GM18870 (cell line): ENCODE data around the gene PLXNA4.

Experiments
- ATAC-seq: cut with Tn5 transposase; IDR thresholded peaks from one replicate; pipeline ENCODE4 v1.9.1; 2021; ENCODE audit warnings: moderate library complexity; ENCODE audit not compliant: unreplicated experiment

PLXNA4 gene

DNA sequence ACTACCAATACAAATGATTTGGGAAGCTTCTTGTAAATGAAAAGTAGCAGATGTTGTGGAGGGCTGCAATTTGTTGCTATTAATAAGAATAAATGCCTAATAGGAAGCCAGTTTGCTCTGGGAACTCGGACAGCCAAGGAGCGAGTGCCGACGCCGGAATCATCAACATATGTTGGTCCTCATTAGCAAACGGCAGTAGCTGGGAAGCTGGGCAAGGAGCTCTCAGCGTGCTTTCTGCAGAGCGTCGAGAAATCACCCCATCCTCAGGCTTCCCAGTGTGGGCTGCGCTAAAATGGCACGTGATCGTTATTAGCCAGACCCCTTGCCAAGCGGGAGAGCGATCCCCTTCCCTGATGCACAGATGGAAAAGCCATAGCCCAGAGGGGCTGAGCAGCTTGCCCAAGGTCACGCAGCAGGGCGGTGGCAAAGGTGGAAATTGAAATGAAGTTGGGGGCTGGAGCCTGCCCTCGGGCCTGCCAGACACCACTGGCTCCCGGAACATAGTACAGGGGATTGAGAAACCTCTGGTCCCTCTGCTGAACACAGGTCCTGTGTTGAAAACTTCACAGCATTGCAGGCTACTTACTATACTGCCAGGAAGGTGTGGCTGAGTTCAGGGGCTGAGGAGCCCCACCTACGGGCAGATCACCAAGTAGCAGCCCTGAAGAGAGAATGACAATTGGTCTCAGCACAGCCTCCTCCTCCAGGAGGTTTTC is 326.9 kb downstream of the PLXNA4 start:
- no peak for ATAC-seq

DNA sequence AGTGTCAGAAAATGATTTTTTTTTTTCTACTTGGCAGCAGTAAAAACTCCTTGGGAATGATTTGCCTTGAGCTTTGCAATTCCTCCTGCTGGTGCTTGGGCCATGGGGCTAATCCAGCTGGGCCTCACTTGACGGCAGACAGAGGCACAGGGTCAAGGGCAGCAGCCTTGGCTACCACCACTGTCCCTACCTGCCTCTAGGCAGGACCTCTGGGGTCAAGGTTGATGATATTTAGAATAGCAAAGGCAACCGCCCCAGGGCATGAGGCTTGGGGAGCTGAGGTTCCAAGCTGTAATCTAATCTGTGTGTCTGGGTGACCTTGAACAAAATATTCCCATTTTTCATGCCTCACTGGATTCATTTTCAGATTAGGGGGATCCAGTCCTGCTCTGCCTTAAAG is 327.4 kb downstream of the PLXNA4 start:
- no peak for ATAC-seq

DNA sequence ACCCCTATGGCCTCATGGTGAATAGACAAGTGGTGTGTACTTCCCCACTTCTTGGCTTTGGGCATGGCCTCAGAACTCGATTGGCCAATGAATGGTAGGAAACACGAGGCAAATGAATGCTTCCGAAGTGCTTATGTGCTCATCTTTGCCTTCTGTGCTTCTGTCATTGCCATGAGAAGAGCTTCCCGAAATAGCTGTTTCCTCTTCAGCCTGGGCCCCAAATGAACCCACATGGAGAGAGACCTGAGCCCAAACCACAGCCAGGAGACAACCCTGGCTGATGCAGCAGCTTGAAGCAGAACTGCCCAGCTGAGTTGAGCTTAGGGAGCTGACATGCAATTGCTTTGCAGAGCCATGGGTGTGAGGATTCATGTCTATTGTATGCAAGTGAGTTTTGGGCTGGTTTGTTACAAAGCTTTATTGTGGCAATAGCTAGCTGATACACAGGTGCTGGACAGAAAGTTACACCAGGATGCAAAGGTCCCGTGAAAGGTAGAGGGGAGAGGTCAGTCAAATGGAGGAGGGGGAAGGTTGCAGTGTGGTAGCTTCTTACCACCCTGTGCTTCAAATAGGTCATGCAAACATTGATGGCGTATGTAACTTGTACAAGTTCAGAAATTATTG is 328.2 kb downstream of the PLXNA4 start:
- ATAC-seq = no peak

DNA sequence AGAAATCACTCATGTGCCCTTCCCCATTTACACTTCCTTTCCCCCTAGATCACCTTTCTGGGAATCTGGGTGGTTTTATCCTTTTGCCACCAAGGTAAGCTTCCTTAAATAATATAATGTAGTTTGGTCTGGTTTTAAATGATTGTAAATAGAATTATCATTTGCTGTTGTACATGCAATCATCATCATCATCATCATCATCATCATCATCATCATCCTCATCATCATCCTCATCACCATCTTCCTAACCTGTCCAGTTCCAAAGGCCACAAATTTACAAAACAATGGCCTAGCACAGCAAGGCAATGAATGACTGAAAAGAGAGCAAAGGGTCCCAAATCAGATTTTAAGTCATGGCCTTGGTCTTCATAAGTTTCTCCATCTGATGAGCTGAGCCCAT is 329.7 kb downstream of the PLXNA4 start:
- ATAC-seq = no peak

DNA sequence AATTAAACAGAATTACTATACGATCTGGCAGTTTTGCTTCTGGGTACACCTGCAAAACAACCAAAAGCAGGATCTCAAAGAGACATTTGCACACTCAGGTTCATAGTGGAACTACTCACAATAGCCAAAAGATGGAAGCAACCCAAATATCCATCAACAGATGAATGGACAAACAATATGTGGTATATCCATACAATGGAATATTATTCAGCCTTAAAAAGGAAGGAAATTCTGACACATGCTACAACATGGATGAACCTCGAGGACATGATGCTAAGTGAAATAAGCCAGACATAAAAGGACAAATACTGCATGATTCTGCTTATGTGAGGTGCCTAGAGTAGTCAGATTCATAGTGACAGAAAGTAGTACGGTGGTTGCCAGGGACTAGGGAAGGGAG is 330.7 kb downstream of the PLXNA4 start:
- ATAC-seq = no peak

DNA sequence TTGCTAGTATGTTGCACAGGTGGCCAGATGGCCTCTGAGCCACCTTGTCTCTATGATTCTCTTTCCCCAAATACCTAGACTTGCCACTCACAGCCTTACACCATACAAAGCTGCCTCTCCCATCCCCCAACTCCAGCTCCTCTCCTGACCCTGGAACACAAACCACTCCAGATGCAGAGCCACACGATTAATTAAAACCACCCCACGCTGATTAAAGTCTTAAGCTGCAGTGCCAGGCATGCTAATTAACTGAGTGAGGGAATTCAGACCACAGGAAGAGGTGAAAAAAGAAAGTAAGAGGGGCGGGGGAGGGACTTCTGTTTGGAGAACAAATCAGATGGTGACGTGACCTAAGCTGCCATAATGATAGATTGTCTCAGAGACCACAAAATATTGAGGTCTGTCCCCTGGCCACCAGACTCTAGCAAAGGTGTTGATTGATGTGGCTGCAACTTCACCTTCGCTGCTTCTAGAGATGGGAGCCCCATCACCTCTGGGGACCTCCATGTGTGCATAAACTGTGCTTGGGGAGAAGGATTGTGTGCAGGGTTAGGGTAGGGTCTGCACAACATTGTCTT is 331.3 kb downstream of the PLXNA4 start:
- ATAC-seq = no peak

DNA sequence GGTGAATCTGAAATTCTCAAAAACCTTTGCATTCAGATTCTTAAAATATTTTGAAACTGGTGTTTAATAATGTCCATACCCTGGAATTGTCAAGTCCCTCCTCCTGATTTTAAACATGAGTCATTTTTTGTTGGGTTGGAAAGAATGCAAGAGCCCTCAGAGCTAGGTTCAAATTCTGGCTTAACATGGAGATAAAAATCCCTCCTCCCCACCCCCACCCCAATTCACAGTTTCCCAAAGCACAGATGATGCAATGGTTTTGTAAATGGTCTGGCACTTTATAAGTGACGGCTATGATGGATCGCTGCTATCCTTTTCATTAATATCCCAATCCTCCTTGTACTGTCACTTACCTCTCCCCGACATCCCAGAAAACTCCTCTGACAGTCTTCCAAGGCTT is 332.8 kb downstream of the PLXNA4 start:
- no peak for ATAC-seq

DNA sequence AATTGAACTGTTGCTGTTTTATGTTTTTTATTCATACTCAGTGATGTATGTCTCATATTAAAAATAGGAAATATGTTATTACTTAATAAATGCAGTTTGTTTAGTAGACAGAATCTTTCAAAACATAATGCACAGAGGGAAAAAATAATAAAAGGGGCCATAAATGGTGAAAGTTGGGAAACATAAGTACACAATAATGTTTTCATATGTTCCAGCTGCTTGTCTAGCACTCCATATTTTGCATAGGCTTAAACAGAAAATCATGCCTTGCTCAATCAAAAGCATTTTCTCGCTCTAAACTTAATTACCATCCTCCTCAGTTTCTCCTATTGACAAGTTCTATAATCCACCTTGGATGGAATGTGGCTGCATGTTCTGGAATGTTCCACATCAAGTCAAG is 333.2 kb downstream of the PLXNA4 start:
- no peak for ATAC-seq

DNA sequence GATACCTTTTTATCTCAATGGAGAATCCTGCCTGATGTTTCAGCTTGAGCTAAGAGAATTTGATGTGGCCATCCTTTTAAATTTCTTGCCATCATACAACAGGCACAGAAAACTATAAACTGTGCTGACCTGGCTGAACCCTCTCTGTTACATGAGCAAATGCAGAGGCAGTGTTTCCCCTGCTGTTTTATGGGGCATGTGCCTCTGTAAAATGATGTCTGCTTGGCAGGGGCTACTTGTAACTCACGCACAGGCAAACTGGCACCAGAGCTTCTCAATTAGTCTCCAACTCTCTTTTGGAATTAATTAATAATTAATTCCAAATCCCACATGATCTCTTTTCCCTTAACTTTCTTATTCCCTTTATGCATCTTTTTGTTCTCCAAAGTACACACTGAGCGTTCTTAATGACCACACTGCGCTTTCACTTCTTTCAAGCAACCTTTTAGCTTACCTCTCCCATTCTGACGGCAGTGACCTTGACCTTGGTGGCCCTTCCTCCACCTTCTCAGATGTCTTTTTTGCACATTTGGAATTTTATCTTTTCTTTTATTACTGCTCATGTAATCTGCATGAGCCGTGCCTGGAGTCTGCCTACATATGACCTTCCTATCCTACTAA is 334.0 kb downstream of the PLXNA4 start:
- no peak for ATAC-seq

DNA sequence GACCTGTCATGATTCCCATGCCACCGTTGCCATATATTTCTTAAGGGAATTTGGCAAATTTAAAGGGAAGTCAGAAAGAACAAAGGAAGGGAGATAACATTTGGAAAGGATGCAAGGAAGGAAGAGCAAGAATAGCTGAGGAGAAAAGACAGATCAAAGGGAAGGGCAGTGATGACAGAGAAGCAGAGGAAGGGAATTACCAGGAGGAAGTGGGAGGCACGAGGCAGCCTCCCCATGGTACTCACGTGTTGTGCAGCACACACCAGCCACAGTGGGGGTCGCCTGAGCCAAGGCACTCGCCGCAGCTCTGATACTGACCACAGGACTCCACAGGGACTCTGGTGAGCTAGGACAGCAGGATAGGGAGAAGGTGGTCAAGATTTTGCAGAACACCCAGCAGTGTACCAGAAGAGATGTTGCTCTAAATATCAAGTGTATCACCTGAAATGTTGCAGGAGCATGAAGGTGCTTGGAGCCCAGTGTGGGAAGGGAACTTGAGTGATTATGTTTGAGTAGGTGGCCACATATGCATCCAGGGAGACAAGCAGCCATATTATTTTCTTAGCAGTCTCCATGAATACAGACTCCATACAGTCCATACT is 335.3 kb downstream of the PLXNA4 start:
- ATAC-seq = no peak

DNA sequence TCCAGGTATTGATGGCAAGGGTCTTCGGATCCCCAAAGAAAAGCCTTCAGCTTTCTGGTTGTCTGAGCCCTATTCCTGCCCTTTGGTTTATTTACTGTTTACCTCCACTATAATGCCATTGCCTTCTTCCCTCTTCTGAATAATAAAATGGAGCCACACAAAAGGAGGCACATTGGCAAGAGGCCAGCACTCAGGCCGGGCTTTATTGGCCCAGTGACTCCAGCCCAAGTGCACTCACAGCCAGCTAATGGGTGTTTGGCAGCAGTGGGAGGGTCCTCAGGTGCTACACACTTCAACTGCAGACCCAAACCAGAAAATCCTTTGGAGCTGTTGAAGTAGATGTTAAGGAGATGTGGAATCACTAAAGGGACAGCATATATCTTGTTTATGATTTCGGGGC is 336.0 kb downstream of the PLXNA4 start:
- ATAC-seq = no peak

DNA sequence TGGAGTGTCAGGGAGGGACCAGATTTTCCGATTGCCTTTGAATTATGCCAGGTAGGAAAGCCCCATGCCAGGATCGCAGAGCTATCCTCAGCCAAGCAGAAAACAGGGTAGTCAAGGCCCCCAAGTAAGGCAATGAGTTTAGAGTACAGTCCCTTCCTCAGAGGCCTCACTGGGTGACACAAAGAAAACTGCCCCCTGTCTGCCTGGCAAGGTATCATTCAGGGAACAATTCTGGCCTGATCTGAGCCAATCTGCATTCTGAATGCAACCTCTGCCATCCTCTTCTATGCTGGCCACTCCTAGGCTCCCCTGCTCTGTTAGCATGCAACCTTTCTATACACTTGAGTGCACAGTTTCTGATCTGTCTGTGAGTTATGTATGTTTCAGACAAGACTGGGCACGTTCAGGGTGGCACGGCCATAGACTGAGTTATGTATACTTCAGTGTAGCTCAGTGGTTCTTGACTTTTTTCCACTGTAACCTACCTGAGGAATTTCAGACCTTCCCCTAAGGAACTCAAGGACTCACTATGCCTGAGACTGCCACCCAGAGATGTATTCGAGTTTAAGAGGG is 336.8 kb downstream of the PLXNA4 start:
- ATAC-seq = no peak

DNA sequence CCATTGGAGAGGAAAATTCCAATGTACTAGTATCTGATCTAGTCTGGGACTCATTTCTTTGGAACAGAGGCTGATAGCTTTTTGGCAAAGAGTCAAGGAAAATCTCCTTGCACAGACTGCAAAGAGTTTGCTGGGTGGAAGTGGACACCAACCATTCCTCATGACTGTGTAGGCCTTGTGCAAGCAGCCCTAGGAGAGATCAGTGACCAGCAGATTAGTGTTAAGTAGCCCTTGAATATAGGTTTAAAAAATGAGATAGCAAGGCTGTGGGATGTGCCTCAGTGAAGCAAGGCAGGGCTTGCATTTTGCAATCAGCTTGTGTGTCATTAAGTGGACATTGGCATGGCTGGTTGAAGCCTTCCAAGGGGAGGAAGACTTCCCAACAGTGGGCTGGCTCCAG is 341.6 kb downstream of the PLXNA4 start:
- no peak for ATAC-seq

DNA sequence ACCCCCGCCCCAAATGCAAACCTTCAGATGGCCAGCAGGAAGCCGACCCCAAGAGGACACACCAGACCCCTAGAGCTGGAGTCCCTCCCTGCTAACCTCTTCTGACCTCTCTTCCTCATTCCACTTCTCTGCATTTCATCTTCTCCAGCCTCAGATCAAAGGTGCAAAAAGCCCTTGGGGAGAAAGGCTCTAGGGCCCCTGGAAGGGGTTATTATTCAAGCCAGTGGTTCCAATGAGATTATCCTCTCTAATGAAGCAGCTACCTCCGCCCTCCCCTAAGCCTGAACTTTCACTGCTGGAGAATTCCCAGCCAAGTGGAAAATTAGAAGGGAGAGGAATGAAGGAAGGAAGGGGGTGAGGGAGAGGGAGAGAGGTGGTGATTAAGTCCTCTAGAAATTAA is 343.9 kb downstream of the PLXNA4 start:
- no peak for ATAC-seq

DNA sequence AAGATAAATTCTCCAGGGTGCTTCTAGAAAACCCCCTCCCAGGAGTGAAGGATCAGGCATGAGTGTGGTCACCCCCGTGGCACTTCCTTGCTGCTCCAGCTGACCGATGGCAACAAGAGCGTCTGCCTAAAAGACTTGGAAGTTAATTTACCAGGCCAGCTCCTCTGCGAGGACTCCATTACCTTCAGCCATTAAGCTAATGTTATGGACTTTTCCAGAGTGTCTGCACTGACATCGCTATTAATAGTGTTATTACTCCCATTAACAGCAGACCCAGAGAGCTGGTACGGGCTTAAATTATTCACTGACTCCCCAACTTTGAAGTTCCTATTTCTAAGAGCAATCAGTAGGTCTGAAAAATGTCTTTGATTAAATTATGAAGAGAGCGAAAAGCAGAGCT is 345.8 kb downstream of the PLXNA4 start:
- no peak for ATAC-seq

DNA sequence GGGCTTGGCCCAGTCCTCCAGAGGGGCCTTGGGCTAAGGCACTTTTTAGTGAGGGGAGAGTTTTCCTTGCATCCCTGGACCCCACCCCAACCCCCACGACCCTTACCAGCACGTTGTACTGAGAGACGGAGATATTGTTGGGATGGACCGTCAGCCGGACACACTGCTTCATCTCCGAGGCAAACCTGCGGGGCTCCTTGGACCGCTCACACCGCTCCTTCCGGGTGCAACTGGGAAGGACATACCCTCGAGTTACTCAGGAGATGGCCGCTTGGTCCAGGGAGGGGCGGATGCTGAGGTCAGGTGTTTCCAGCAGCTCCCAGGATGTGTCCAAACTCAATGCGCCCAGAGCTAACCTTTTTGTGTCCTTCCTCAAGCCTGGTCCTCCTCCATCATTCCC is 348.0 kb downstream of the PLXNA4 start:
- no peak for ATAC-seq

DNA sequence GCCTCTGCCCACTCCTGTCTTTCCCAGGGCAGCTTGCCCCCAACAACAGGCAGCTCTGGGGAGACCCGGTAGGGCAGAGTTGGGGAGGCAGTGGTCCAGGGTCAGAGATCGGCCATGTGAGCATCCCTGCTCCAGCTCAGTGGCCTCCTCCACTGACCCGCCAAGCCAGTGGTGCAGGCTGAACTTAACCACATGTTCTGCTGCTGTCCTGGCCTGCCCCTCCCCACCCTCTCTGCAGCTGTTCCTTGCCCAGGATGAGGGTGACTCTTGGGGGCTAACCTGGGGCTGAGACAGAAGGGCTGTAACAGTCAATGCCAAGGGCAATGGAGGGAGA is 349.3 kb downstream of the PLXNA4 start:
- no peak for ATAC-seq

DNA sequence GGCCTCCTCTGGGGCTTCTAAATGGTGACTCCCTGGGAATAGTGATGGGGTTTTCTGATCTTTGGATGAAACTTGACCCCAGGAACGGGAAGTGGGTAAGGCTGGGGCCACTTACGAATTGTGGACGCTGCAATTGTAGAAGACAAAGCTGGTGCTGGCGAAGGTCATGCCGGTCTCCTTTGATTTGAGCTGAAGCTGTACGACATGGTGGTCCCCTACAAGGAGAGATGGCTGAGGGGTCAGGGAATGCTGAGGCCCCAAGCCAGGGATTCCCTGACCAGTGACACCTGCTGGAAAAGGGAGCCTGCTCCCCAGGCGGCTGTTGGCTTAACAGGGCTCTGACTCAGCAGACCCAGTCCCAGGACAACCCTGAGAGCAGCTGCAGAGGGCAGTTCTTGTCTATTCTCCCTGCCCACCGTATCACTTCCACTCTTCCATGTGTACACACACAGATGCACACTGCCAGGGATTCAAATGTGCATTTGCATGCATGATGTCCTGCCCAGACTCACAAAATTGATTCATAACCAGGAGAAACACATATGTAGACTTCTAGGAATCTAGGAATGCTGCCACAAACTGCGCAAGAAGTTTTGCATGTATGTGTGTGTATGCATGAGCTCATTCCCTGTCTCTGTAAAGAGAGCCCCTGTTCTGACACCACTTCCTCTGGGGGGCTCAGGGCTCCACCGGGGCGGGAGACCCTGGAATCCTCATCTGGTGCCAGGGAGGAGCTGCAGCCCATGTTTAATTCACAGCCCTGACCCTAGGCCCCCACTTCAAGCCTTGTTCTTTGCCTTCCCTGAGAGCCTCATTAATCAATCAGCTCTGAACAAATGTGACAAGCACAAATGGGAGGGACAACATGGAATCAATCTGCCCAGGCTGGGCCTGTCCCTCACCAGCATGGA is 350.0 kb downstream of the PLXNA4 start:
- ATAC-seq = no peak

DNA sequence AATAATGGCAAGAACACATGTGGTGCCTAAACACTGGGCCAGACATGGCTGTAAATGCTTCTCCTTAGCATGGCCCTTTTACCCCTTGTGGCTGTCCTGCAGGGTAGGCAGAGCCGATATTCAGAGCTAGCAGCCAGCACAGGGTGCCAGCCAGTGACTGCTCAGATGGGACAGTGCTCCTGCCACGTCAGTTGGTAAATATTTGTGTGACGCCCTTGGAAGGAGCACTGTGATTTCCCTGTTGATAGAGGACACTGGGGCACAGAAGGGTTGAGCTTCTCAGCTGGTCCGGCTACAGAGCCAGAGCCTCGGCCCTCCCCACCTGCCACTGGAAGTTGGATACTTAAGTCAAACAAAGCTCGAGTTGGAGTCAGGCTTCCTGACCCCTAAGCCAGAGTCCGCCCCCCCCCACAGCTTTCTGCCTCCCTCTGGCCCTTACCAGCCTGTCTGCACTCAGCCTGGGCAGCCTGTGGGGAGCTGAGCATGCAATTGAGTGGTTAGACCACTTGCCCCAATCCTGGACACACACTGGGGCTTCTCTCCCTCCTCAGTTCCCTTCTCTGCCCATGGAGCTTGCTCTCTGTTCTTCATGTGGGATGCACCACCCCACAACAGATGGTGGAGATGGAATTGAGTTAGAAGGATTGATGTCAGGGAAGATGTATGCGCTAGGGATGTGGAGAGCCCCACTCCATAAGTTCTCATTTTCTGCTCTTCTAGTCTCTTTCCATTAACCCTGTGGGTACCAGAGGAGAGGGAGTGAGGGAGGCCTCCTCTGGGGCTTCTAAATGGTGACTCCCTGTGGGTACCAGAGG is 350.8 kb downstream of the PLXNA4 start:
- ATAC-seq = no peak

DNA sequence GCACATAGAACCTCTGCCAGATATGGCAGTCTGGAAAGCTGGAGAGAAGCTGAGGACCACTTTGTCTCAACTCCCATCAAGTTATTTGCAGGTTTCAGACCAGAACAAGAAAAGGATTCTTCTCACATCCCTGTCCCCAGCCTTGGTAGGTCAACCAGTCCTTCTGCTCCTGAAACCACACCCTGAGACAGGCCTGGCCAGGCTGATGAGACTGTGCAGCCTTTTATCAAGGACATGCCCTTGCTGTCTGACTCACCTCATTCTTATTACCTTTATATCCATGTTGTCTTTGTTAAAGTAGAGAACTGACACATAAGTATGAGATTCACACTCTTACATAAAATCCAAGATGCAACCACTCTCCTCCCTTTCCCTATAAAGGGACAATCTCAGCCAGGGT is 354.9 kb downstream of the PLXNA4 start:
- ATAC-seq = no peak
